T47D (cell line): ENCODE measurements around the gene PAX9.

Experiments used
- DNase-seq, 2 experiments: peaks; one replicate each; pipeline versions ENCODE4 v3.0.0 to v3.0.0-alpha.2; 2011 to 2012; ENCODE audit warnings: low read depth in 1 of 2, low spot score in 1 of 2
- JUND ChIP-seq: IDR thresholded peaks from 2 replicates; pipeline ENCODE4 v1.6.1; 2012; ENCODE audit warnings: low read depth
- in situ Hi-C: cut with HindIII; loops from 2 replicates; pipeline ENCODE4 v1.10.0; 2016; ENCODE audit warnings: low sequenced_read_pairs, low pct_unique_long_range_greater_than_20kb

PAX9 gene

GRCh38 chr14:36661506-36662257 lies at the start of gene PAX9:
Gene PAX9 (plus strand): TSS chr14:36661860. CDS start chr14:36662090, 230 bp downstream.
- TF ChIP-seq JUND = no peak
- in situ Hi-C loops = no loop called here
- peak; percentile 97 to 99 for DNase-seq

GRCh38 chr14:36617824-36618223 lies 43.8 kb upstream of the PAX9 start:
- TF ChIP-seq JUND = no peak
- in situ Hi-C loops = no loop called here
- DNase-seq = peak in 1 of 2 experiments; percentile 25

GRCh38 chr14:36618641-36619040 lies 43.0 kb upstream of the PAX9 start:
- TF ChIP-seq JUND = no peak
- in situ Hi-C loops = no loop called here

GRCh38 chr14:36619131-36619530 lies 42.5 kb upstream of the PAX9 start:
- TF ChIP-seq JUND = no peak
- in situ Hi-C loops = no loop called here
- DNase-seq = no peak

More at GRCh38 chr14:36618641-36619040, 43.0 kb upstream of the PAX9 start:
- DNase-seq = no peak

- TF ChIP-seq JUND = no peak
- in situ Hi-C loops = no loop called here
- DNase-seq = no peak
Observed at GRCh38 chr14:36619853-36620252, 41.8 kb upstream of the PAX9 start.

GRCh38 chr14:36625014-36625413 lies 36.6 kb upstream of the PAX9 start:
- in situ Hi-C loops = no loop called here
- no peak for DNase-seq
- TF ChIP-seq JUND = no peak

- in situ Hi-C loops = no loop called here
- no peak for DNase-seq
- no peak for TF ChIP-seq JUND
Observed at GRCh38 chr14:36625436-36625835, 36.2 kb upstream of the PAX9 start.

GRCh38 chr14:36626151-36626550 lies 35.5 kb upstream of the PAX9 start:
- in situ Hi-C loops = no loop called here
- no peak for TF ChIP-seq JUND
- DNase-seq = no peak

GRCh38 chr14:36627981-36628380 lies 33.7 kb upstream of the PAX9 start:
- no peak for TF ChIP-seq JUND
- DNase-seq = peak in 1 of 2 experiments; percentile 47
- in situ Hi-C loops = no loop called here

- in situ Hi-C loops = no loop called here
- no peak for TF ChIP-seq JUND
- DNase-seq = no peak
Observed at GRCh38 chr14:36633580-36633979, 28.1 kb upstream of the PAX9 start.

GRCh38 chr14:36646664-36647416 lies 14.8 kb upstream of the PAX9 start:
- no peak for DNase-seq
- in situ Hi-C loops = no loop called here
- no peak for TF ChIP-seq JUND

GRCh38 chr14:36647417-36647823 lies 14.2 kb upstream of the PAX9 start:
- no peak for TF ChIP-seq JUND
- no peak for DNase-seq
- in situ Hi-C loops = no loop called here
